Stimulated activated CD4-positive, alpha-beta T cell treated with anti-CD3 and anti-CD28 coated beads, Interleukin-4, amount 100 ng/mL, for 4 hours (primary cell): ENCODE results near the gene BANP.
"Not testable (repeated sequence)": the region's sequence is repeated elsewhere in the genome, so short reads cannot be mapped to it uniquely, and the experiment has no call there.

ENCODE experiments used
- DNase-seq, 2 experiments: peaks; one replicate each; pipeline ENCODE4 v3.0.0-alpha.2; 2020

BANP gene

DNA sequence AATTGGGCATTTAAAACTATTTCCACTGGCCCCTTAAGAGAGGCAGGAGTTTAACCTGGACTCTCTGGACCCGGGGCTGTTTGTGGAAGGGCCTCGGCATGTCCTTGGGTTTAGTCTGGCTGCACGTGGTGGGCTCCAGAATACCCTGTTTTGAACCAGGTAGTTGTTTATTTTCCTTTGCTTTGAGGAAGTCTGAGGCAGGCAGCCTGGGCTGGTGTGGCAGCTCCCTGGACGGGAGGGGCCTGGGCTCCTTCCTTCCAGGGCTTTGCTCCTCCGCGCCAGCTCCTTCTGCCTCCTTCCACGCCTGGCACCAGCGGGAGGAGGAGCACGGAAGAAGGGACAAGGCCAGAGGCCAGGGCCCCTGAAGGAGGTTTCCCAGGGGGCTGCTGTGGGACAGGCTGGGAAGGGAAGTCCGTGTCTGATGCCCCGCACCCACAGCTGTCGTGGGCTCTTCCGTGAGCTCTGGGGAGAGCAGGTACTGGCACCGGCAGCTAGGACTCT lies 15.5 kb downstream of the BANP start:
- DNase-seq, result no peak

DNA sequence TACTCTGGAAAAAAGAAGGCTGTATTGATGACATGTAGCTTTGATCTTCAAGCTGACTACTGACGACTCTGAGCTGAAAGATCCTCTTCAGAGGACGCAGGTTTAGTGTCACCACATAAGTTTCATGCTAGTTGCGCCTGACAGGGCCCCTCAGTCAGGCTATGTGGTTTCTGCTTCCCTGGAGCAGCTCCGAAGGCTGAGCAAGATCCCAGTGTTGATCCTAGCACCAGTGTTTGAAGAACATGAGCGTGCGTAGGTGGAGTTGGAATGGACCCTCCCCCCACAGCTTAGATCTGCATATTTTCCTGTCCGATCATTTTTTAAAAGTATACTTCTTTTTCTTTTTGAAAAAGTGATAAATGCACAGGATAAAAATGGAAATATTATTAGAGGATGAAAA lies 17.3 kb downstream of the BANP start:
- DNase-seq, result no peak

DNA sequence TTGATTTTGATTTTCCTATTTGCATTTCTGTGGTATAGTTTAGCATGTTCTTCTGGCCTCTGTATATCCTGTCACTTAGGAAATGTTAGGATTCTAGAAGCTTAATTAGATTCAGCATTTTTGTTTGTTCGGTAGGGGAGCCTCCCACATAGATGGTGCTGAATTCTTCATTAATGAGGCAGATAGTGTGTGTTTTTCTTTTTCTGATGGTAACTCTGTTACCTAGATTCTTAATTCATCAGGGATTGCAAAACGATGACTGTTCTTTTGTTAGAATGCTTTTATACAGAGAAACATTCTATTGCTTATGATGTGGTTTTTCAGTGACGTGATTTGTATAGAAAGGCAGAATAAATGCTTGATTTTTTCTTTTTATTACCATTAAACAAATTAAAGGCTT lies 19.0 kb downstream of the BANP start:
- no peak for DNase-seq

DNA sequence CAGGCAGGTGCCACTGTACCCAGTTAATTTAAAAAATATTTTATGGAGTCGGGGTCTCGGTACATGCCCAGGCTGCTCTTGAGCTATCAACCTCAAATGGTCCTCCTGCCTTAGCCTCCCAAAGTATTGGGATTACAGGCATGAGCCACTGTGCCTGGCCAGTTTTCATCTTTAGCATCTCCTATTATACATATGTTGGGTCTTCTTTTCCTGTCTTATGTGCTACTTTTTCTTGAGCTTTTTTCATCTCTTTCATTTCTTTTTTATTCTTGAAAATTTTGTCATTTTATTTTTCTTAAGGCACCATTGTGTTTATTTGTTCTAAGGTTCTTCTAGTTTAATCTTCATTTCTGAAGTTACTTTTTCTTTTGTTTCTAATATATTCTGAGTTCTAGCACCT lies 20.7 kb downstream of the BANP start:
- no peak for DNase-seq

DNA sequence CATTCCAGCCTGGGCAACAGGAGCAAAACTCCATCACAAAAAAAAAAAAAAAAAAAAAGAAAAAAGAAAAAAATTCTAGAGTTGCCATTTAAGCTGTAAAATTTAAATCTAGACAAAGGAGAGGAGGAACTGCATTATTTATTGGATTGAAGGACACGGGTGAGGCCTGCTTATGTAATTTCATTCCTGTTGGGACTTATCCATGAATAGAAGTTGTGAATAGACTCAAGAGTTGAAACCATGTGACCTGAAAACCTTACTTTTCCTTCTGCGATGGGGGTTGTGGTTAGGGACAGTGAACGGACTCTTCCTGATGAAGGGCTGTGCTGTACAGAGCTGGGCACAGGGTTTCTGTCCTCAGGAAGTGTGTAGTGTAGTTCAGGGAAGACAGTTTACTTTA lies 22.5 kb downstream of the BANP start:
- DNase-seq, result no peak

DNA sequence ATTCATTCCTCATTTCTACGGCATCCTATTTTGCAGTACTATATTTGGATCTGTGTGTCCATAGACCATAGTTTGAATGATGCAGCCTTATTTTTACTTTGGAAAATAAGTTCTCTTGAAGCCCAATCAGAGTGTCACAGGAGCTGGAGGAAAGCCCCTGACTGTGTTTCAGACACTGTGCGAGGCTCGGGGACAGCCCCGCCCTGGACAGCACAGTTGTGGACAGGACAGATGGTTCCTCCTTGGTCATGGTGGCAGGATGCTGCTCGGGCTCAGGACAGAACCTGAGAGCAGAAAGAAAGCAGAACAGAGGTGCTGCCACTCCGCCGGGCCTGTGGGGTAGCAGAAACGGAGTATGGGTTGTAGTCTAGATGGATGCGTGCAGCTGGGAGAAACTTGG lies 22.9 kb downstream of the BANP start:
- no peak for DNase-seq

DNA sequence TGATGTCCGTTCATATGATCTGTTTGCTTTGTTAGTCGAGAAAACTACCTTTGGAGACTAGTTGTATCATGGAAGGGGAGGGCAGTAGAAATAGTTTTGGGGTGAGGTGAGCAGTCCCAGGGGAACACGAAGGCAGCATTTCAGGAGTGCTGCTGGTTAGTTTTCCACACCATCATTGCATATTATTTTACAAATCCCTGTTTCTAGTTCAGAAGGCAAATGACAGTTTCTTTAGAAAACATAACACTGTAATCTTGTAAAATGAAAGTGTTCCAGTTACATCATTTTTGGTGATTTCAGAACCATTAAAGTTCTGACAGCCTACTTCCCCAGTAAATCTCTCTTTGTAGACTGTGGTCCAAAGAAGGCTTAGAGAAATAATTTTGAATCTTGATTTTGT lies 25.4 kb downstream of the BANP start:
- no peak for DNase-seq

DNA sequence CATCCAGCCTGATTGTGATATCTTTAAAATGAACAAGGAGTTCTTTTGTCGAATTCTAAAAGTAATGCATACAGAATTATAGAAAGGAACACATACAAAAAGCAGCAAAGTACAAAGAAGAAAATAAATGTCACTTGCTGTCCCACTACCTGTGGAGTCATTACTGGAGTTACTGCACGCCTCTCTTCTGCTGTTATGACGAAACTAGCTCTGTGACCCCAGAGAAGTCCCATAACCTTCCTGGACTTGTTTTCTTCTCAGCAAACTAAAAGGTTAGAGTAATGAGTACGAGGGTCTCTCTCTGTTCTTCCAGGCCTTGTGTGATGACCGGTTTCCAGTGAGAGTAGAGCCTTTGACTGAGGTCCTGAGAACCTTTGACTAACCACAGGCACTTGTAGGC lies 26.9 kb downstream of the BANP start:
- no peak for DNase-seq

DNA sequence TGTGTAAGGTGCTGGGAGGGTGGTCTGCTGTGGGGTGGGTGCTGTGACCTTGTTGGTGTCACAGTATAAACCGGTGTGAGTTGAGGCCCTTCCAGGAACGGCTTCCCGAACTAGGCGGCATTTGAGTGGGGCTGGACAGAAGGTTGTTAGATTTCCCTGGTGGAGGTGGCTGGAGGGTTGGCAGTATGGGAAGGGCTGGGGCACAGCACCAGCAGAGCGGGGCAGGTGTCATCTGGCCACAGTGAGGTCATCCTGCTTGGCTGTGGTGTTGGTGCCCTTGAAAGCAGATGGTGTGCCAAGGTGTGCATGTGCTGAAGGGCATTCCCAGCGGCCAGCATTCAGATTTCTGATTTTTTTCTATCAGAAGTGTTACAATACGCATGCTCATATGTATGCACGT lies 28.1 kb downstream of the BANP start:
- DNase-seq, result no peak

DNA sequence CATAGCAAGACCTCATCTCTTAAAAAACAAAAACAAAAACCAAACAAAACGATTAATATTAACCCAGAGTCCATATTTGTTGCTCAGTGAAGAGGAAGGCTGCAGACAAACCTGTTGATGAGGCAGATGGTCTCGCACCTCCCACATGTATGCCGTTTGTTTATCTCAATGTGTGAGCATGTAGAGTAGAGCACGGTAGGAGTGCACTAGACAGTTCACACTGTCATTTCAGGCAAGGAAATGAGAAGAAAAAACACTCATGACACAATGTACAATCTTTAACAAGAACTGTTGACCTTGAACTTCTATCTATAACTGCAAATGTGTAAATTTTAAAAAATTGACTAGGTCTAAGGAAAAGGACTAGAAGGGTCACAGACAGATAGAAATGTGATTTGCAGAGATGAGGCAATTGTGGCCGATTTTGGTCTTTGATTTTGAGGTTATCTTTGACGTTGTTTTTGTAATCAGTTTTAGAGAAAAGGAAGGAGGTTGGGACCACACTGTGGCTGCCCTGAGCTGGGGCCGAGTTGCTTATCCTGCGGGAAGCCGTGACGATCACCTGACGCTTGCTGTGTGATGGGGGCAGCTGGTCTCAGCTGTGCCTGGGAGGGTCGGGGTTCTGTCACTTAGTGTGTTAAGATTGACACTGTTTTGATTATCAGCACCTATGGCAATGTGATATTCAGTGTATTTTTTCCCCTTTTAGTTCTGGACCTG lies 28.8 kb downstream of the BANP start:
- DNase-seq, result not testable (repeated sequence)

DNA sequence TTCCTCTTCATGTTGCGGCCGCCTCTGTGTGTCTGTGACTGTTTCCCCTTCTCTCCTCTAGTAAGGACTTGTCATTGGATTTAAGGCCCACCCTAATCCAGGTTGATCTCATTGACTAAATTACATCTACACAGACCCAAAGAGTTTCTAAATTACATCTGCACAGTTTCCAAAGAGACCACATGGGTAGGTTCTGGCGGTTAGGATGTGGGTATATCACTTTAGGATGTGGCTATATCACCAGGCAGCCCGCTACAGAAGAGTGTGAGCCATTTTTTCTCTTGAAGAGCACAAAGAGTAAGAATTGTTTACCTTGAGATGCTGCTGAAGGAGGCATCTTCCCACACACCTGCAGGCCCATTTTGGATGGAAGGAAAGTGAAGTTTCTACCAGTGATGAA lies 30.1 kb downstream of the BANP start:
- not testable (repeated sequence) for DNase-seq

DNA sequence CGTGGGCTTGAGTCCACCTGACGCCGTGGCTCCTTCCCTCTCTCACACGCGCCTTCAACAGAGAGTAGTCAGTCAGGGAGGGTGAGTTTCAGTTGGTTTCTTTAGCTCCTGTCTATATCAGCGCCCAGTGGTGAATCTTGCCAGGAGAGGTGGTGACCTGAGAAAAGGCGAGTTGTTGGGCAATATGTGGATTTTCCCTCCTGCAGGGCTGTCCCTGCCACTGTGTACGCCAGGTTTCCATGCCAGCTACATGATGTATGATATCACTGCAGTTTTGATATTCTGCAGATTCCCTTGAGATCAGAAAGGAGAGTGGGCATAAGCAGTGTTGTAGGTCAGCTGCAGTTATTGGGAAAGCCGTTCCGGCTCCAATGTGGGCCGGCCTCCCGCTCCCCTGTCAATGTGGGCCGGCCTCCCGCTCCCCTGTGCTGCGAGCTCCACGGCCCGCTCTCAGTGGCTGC lies 31.4 kb downstream of the BANP start:
- DNase-seq, result no peak

DNA sequence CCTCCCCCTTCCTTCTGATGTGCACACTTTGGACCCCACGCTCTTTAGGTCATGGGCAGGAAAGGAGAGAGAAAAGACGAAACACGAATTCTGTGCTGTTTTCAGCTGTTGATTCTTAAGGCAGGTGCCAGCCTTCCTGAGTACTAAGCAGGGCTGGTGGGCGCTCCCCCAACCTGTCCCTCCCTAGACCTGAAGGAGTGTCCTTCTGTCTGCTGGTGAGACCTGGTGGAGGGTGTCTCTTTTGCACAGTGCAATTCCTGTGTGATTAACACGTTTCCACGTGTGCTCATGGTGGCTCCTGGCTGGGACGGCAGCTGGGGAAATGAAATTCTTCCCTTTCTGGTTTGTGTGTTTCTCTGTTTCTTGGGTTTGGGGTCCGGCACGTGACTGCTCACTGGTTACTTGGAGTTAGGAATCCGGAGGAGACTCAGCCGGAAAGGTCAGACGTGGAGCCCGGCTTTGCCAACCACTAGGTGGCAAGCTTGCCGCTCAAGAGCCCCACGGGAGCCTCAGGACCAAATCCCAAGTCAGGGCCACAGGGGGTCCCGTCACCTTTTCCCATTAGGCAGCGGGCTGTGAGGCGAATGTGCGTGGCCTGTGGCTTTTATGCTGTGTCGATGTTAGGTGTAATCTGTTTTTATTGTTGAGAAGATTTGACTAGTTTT lies 32.0 kb downstream of the BANP start:
- not testable (repeated sequence) for DNase-seq

DNA sequence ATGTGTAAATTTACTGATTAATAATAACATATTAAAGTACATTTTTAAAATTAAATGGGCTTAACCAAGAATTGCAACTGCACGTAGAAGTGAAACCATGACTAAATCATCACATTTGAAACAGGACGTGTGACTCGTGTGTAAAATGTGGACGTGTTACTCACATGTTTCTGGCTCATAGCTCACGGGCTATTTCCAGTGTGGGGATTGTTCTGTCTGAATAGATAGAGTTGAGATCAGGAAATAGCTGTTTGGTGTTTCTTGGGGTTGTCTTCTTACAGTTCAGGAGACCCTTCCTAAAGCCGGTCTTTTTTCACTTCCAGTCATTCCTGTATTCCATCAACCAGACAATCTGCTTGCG lies 32.5 kb downstream of the BANP start:
- peak in 1 of 2 experiments; percentile 27 for DNase-seq

DNA sequence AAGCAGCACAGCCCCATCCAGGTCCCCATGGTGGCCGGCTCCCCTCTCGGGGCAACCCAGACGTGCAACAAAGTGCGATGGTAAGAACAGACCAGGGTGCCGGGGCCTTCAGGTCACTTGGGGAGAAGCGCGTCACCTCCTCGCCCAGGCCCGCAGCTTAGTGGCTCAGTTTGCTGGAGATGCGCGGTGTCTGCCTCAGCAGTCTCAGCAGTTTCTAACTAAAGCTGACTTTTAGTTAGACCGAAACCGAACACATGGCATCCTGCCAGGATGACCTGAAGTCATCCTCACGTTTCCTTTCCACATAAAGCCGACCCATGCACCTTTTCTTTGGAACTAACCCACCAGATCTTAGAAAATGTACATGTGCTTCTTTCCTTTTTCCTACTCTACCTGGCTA lies 32.9 kb downstream of the BANP start:
- DNase-seq, result not testable (repeated sequence)

DNA sequence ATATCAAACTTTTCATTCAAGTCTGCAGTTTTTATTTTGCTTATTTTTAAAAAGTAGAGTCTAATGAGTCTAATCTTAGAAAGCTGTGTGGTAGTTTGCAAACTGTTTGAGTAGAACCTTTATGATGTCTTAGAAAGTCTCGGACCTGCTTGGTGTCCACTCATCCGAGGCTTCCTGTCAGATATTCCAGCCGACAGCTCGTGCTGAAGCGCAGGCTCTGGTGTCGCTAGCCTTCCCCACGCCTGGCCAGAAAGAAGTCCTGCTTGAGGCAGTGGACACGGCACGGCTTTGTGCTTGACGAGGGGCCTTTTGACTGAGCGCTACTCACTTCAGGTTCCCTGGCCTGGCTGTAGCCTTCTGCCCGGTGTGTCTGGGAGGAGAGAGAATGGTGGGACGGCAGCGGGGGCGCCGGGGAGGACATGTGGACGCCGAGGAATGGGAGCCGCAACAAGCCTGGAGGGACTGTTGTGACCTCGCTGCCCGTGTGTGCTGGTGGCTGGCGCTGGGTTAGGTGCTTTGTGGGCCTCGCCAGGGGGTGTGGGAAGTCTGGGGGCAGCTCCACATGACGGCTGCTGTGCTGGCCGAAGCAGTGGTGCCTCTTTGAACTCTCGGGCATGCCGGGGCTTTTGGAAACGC lies 33.5 kb downstream of the BANP start:
- DNase-seq, result no peak

DNA sequence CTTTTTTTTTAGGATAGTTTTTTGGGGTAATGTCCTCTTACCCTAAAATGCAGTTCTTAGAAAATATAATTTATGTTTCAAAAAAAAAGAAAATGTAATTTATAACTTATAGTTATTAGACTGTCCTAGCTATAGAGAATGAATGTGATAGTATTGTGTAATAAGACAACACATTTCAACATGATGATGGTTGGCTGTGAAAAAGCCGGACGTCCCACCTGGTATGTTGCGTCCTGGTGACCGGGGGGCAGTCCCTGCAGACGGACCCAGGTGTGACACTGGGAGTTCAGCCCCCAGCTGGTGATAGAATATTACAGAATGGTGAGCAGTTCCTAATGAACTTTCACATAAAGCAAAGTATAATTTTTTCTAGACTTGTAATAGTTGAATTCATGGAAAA lies 34.3 kb downstream of the BANP start:
- not testable (repeated sequence) for DNase-seq

DNA sequence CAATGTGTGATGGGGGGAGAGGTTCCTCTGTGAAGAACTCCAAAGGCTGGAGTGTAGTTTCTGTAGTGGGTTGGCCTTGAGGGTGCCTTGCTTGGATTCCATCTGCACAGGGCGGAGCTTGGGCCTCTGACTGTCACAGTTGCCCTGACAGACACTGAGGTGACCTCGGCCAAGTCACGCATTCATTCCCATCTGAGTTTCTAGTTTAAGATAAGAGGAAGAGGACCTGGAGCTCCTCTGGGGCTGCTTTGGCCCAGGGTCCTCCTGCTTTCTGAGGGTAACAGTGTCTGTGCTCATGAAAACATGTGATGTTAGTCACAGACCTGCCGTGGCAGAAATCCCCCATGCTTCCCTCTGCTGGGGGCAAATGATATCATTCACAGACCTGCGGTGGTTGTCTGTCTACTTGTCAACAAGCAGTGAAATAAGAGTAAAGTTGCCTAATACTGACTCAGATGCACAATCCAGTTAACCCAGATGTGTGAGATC lies 35.2 kb downstream of the BANP start:
- DNase-seq, result peak; percentile 21 to 47

DNA sequence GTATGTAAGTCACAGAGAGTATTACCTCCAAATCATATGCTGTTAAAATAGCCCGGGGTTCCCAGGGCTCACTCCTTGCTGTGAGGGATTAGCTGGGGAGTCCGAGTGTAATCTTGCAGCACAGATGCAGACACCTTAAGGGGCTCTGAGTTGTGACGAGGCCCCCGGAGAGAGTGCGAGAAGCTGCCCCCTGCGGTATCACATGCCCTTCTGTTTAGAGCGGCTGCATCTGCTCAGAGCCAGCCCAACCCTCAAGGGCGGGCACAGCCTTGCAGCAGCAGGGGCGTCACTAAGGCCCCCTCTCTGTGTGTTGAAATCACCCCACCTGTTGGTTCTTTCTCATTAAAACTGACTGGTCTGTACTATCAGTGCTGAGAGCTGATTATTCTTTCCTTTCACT lies 37.4 kb downstream of the BANP start:
- not testable (repeated sequence) for DNase-seq

DNA sequence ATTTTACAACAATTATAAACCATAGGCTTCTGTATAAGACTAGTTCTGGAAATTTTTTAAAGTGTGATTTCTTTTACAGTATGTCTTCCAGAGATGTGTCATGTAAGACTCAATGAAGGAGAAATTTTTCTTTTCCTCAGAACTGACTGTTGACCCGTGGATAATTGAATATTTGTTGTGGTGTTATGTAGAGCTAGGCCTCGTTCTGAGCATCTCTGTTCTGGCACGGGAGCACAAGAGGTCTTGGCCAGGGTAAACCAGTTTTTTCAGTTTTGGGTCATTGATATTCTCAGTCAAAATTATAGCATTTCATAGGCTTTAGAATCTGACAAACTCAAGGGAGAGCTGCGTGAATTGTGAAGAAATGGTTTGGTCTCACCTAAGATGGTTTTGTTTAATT lies 39.0 kb downstream of the BANP start:
- DNase-seq, result not testable (repeated sequence)

DNA sequence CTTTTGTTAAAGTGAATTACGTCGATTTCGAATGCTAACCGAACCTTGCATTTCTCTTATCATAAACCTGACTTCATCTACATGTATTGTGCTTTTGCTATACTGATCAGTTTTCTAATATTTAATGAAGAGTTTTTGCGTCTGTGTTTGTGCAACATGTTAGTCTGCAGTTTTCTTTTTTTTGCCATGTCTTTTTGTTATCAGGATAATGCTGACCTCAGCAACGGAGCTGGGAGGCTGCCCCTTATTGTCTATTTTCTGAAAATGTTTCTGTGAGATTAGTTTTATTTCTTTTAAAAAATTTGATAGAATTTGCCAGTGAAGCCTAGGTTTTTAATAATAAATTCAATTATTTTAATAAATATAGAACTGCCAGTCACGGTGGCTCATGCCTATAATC lies 40.9 kb downstream of the BANP start:
- DNase-seq, result not testable (repeated sequence)

DNA sequence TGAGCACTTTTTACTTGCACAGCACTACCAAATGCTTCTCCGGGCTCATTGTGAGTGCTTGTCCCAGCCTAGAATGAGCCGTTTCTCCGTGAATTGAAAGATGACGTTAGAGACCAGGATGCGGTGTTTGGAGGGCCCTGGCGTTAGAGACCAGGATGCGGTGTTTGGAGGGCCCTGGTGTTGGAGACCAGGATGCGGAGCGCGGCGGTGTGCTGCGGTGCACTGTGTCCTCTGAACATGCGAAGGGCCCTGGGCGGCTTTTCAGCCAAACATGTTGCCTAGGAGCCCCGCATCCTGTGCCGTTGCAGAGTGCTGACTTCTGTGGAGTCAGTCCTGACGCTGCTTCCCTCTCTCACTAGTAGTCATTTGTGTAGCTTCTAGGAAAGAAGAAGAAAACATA lies 42.7 kb downstream of the BANP start:
- no peak for DNase-seq

DNA sequence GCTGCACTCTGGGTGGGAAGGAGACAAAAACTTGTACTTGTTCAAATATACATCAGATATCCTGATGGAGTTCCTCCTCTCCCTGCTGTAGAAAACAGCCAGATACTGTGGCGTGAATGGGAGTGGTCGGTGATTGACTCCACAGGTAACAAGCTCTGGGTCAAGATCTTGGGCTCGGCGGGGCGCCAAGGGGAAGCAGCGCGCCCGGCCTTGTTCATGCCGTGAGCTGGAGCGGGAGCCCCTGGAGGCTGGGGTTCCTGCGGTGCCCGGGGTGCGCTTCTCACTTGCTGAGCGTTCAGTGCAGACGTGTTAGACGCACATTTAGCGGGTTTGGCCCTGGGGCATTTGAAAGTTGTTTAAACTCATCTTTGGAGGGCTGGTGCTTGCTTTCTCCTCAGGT lies 44.4 kb downstream of the BANP start:
- no peak for DNase-seq
